ENCODE data around the gene DDR2.

Gene DDR2

DNA sequence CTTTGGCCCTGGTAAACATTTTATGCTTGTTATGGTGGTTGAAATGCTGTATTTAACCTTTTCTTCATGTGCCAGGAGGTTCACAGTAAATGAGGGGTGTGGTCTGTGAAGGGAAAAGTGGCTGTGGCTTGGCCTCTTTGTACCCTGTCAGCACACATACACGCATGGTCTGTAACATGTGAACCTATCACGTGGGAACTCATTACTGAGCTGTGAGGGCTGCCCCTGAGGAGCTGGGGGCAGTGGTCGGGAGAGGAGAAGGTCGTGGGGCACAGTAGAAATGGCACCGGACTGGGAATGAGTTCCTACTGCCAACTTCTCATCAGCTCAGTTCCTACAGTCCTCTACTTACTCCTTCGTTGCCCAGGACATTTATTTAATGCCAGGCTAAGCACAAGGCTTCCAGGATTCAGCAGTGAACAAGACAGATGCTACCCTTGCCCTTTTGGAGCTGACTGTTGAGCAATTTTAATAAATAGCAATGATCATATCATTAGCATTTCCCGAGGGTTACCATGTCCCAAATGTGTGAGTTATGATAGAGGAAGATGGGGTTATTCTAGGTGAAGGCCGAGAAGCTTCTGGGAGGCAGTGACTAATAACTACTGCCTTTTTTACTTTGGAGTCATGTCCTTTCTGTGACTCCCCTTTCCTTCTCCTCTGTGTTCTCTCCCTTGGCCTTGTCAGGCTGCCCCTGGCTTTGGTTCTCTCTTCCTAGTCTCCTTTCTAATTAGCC lies 38.8 kb downstream of the DDR2 start:
- in situ Hi-C loops (cut with MboI; ENCODE audit: low sequenced_read_pairs), result no loop called here

DNA sequence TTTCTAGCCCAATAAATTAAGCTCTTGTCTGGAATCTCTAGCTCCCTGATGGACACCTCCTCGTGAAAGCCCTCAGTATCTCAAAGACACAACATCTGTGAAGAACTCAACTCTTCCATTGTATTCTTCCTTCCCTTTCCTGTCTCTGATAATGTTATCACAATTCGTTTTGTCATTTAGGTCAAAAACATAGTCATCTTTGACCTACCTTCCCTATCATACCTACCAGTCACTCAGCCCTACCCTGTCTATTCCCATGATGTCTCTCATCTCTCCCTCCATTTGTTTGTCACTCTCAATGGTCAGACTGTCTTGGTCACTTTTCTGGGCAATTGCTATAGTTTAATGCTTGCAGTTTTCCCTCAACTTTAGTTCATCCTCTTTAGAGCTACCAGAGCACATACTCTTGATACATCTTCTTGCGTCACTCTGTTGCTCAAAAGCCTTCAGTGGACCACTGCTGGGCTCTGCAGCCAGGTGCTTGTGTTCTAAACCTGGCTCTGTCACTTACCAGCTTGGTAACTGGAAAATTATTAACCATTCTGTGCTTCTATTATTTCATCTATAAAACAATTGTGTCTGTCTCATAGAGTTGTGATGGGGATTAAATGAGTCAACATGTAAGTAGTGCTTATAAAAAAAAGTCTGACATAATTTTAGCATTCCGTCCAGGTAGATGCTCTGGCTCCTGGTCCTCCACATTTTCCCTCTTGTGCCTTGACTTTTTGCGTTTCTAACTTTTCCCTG lies 39.6 kb downstream of the DDR2 start:
- in situ Hi-C loops (cut with MboI; ENCODE audit: low sequenced_read_pairs), result no loop called here

DNA sequence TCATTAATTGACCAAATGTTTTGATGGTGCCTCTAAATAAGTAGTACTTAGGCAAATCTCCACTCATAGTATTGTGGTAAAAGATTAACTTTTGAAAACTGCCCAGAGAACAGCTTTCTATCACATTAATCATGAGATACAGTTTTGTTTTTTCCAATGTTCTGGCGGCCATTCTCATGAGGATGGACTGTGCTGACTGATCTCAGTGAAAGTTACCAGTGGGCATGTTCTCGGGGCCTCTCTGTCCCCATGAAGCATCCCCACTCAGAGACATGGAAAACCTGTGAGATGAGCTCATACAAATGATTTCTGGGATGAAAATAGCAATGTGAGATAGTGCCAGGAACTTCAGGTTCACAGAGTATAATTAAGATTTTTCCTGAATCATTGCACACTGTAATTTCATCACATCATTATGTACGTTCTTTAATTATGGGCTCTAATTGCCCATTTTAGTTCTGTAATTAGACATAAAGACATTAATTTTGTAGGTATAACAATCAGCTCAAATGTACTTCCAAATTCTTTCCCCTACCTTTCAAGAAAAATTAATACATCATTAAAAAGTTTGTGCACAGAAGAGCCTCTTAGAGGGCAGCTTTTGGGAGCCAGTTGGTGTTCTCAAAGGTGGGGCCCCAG lies 40.5 kb downstream of the DDR2 start:
- in situ Hi-C loops (cut with MboI; ENCODE audit: low sequenced_read_pairs), result no loop called here

DNA sequence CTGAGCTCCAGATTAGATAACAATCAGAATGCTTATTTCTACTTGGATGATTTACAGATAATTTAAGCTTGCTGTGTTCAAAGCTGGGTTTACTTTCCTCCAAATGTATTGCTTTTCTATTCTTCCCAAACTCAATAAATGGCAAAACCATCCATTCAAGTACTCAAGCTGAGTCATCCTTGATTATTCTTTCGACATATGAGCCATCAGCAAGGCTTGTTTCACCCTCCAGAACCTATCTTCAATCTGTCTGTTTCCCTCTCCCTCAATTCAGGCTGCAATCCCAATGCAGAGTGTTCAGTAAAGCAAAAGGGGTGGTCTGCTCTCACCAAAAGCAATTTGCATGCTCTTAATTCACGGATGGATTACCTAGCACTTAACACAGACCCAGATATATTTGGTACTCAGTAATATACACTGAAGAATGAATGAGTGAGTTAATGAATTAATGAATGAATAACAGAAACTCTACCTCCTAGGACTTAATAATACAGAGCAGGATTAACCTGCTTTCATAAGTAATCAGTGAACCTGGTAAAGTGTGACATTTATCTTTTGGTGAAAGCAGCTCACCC lies 41.9 kb downstream of the DDR2 start:
- in situ Hi-C loops (cut with MboI; ENCODE audit: low sequenced_read_pairs), result no loop called here

DNA sequence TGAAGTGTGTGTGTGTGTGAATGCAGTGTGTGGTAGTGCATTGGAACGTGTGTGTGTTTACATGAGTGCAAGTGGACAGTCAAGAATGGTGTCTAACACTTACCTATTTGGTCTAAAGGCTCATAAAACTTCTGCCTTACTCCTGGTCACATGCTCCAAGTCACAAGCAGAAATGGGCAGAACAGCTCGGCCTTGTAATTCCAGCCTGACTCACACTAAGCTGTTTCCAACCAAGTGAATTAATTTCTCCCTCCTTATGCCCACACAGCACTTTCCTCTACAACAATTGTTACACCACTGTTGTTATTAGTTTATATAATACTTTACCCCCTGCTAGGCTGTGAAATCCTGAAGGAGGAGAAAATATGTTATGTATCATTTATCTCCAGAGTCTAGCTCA lies 43.8 kb downstream of the DDR2 start:
- in situ Hi-C loops (cut with MboI; ENCODE audit: low sequenced_read_pairs), result no loop called here

DNA sequence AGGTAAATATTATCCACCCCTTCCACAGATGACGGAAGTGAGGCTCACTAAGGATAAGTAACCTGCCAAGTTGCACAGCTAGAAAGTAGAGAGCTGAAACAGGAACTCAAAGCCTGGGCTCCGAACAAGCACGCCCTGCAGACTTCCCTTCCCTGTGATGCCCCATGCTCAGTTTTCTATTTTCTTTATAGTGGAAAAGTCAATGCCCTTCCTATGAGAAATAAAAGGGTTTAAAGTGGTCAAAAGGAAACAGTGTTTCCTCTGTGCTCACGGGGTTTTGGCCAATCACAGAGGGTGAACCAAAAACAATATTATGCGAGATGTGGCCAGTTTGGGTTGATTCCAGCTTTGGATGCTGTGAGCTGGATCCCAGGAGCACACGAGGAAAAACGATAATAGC lies 44.5 kb downstream of the DDR2 start:
- in situ Hi-C loops (cut with MboI; ENCODE audit: low sequenced_read_pairs), result no loop called here

DNA sequence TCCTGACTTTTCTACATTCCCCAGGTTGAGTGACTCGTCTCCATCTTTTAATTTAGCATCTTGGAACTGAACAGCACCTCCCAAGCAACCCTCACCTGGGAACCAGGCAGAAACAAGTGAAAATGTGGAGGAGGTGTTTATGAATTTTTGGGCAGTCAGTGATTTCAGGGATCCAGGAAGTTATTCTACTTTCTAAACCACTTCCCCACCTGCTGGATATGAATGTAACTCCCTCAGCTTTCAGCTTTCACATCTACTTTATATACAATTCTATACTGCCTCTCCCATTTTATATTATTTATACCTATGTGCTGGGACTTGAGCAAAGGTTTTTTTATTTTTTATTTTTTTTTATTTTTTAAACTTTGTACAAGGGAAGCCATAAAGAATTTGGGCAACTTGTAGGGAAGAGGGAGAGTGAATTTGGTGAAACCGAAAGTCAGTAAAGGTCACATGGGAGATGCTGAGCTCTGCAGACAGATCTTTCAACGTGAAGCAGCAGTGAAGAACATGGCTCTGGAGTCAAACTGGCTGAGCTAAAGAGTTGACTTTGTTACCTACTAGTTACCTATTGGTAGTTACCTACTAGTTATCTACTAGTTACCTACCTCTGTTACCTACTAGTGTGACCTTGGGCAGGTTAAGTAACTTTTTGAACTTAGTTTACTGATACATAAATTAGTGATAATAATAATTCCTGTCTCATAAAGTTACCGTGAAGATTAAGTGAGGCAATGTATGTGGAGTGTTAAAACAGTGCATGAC lies 45.5 kb downstream of the DDR2 start:
- in situ Hi-C loops (cut with MboI; ENCODE audit: low sequenced_read_pairs), result no loop called here

DNA sequence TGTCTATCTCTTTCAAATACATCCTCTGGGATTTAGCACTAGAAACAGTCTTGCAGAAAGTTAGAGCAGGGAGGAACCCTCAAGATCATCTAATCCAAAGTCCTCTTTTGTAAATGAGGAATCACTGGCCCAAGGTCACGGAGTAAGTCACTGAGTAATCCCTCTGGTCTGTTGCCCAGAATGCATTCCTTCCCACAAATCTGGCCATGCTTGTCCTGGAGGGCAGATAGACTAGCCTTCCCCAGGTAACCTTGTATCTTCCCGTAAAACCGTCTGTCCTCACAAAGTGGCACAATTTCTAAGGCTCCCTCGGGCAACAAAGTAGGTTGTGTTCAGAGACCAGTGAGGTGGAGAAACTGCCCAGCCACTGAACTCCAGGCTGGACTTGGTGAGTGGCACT lies 46.2 kb downstream of the DDR2 start:
- in situ Hi-C loops (cut with MboI; ENCODE audit: low sequenced_read_pairs), result no loop called here

DNA sequence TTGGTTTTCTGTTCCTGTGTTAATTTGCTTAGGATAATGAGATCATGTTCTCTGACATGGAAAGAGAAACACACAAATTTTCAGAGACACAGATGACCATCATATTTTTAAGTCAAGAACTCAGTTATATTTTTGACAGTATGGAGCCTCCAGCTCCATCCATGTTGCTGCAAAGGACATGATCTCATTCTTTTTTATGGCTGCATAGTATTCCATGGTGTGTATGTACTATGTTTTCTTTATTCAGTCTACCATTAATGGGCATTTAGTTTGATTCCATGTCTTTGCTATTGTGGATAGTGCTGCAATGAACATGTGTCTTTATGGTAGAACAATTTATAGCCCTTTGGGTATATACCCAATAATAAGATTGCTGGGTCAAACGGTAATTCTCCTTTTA lies 47.0 kb downstream of the DDR2 start:
- in situ Hi-C loops (cut with MboI; ENCODE audit: low sequenced_read_pairs), result no loop called here

DNA sequence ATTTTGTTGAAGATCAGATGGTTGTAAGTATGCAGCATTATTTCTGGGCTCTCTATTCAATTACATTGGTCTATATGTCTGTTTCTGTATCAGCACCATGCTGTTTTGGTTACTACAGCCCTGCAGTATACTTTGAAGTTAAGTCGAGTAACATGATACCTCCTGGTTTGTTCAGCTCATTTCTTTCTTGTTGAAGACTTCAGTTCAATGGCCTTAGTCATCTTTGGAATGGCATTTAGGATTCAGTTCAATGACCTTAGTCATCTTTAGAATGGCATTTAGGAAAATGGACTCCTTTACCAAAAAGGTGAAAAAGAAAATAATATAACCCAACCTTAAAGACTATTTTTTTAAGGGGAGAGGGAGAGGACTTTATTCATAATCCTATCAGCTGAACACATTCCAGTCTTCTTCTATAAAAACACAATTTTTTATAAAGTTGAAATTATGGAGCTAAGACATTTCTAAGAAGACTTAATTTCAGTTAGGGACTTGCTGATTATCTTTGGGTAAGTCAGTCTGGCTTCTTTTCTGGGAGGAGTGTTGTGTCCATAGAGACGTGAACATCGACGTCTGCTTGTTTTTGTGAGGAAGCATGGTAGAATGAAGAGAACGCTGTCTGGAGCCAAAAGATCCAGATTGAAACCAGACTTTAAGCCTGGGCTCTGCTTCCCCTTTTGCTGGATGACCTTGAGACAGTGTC lies 48.3 kb downstream of the DDR2 start:
- in situ Hi-C loops (cut with MboI; ENCODE audit: low sequenced_read_pairs), result no loop called here

DNA sequence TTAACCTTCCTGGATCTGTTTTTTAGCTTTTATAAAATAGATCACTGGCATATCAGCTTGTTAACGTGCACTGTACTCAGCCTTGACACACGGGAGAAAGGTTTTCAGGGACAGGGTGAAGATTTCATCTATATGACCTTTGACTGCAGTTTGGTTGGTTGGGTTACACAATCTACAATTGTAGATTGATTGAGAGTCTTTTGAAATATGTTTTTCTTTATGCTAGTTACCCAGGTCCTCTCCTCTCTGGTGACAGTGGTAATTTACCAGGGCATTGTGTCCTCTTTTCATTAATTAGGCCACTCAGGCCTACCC lies 48.8 kb downstream of the DDR2 start:
- in situ Hi-C loops (cut with MboI; ENCODE audit: low sequenced_read_pairs), result no loop called here

DNA sequence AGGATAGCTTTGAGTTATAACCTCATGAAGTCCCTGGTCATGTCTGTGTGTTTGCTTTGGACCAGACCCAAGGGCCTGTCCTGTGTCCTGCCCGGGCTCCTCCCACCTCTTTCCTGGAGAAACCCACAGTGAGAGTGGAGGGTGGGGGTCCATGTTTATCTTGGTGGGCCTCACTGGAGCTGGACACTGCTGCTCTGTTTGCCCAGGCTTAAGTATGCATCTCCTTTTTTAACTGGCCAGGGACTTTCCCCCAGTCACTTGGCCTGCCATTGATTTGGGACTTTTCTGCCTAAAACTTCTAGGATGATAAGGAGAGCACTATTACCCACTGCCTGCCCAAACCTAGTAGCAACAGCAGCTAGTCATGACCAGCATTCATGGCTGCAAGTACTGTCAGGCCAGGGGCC lies 49.8 kb downstream of the DDR2 start:
- in situ Hi-C loops (cut with MboI; ENCODE audit: low sequenced_read_pairs), result no loop called here

DNA sequence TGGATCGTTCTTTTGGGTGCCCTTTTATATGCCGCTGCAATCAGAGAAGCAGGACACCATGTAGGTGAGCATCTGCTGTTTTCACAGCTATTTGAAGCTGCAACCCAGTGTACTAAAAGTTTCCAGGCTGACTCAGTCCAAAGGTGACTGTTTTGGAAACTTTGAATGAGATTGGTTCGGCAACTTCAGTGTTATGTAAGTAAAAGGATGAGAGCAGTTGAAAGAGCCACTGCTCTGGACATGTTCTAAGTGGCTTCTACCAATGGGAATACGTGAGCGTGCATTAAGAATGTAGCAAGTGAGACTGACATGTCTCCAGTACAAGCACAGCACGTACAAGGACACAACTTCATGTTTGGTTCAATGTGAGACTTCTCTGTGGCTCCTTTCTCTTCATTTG lies 55.6 kb downstream of the DDR2 start:
- in situ Hi-C loops (cut with MboI; ENCODE audit: low sequenced_read_pairs), result no loop called here

DNA sequence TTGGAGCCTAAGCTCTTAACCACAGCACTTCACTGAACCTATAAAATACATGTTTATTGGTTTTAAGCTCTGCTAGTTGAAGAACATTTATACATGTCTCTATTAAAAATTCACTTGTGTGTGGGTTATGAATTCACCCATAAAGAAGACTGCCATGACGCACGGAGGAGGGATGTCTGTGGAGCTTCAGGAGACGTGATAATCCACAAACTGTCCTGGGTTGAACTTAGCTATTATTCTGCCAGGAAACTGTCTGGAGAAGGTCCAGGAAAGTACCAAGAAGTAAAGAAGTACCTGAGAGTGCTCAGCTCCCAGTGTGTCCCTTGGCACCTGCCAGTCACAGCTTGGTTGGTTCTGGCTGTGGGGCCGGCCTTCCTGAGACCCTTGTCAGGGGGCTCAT lies 56.3 kb downstream of the DDR2 start:
- in situ Hi-C loops (cut with MboI; ENCODE audit: low sequenced_read_pairs), result no loop called here

DNA sequence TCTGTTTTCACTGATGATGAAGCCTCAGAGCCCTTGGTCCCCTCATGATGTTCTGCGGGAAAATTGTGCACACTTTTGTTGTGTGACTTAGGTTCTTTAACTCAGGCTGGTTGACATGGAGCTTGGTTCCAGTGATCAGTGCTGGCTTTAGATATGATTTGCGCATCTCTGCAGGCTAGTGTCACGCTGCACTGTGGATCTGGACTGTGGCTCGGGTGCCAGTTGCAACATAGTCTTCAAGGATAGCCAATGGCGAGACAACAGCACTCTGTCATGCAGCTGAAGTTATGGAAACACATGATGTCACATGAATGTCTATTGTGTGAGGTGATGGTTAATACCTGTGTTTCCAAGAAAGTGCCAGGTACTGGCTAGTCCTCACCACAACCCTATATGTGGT lies 56.7 kb downstream of the DDR2 start:
- in situ Hi-C loops (cut with MboI; ENCODE audit: low sequenced_read_pairs), result no loop called here

DNA sequence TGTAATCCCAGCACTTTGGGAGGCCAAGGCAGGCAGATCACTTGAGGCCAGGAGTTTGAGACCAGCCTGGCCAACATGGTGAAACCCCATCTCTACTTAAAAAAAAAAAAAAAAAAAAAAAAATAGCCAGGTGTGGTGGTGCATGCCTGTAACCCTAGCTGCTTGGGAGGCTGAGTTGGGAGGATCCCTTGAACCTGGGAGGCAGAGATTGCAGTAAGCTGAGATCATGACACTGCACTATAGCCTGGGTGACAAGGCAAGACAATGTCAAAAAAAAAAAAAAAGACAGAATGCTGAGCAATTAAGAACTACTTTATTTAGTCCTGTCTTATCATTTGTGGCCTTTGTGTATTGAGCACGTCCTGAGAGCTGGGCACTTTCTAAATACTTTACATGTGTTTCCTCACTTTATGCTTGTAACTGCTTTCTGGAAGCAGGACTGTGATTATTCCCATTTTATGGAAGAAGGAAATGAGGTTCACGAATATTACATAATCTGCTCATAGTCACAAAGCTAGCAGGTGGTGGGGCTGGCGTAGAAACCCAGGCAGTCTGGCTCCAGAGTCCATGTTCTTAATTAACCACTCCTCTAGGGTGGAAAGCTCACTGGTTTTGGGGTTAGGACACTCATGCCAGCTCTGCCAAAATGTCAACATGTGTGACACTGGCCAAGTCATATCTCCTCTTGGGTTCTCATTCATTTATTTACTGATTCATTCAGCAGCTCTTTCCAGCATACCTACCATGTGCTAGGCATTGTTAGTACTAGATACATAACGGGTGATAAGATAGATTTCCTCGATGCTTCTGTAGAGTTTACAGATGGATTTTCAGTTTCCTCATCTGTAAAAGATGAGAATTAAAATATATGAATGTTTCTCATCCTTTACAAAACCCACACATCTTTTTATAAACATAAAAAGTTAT lies 57.7 kb downstream of the DDR2 start:
- in situ Hi-C loops (cut with MboI; ENCODE audit: low sequenced_read_pairs), result no loop called here

DNA sequence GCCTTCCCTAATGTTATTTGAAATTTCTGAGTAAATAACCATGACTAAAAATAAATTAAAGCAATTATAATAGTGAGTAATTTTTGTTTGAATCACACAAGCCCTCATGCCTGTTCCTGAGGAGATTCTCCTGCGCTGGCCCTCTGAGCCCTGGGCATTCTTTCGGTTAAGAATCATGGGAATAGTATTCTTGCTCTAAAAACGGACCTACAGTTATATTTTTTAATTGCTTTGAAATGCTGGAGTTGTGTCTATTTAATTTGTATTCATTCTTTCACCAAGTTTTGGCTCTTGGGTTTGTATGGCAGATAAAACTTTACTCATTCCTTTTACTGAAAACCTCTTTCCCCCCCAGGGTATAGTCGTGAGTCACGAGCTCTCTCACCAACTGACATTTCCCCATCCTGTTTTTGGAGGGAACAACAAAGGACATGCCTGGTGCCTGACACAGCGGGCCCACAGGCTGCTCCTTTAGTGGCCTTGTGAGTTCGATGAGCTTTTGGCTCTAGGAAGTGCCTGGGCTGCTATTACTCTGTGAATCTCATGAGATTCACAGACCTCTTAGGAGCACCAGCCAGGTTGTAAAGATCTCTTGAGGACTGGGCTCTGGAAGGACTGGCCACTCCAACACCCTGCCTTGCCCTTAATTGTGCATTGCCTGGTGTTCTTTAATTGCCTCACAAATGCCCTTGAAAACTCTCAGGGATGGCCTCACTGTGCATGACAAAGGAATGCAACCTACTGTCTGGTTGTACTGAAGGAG lies 58.6 kb downstream of the DDR2 start:
- in situ Hi-C loops (cut with MboI; ENCODE audit: low sequenced_read_pairs), result no loop called here

DNA sequence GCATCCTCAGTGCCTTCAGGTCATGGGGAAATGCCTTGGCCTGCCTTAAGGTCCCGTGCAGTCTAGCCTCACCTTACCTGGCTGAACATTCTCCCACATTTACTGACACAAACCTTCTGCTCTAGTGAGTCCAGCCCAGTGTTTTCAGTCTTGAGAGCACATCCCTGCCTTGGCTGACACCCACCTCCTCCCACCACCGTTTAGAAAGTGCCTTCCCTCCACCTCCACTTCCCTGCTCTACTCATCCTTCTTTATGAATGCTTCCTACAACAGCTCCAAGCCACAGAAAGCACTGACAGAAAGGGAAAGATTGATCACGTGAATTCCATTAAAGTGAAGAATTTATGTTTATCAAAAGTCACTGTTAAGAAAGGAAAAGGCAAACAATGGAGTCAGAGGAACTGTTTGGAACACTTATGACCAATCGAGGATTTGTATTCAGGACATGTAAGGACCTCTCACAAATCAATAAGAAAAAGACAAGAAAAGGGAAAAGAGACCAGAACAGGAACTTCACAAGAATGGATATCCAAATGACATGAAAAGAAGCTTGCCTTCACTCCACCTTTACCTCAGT lies 59.8 kb downstream of the DDR2 start:
- in situ Hi-C loops (cut with MboI; ENCODE audit: low sequenced_read_pairs), result no loop called here

DNA sequence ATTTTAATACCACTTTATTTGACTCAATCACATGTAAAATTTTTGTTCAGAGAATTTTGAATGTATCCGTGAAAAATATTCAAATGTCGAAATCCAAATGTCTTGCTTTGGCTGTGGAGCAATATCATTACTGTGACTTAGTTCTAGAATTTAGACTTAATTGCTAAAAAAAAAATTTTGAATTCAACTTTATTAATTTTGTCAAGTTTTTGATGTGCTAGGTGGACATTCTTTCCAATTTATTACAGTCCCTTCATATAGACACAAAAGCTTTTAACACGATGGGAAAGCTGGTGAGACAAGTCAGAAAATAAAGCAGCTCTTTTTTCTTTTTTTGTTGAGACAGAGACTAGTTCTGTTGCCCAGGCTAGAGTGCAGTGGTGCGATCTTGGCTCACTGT lies 62.6 kb downstream of the DDR2 start:
- in situ Hi-C loops (cut with MboI; ENCODE audit: low sequenced_read_pairs), result no loop called here
